ENCODE results near the gene CAMK1G.

- TF ChIP-seq CTCF (optimal IDR thresholded peaks at IDR 0.05 in 1 of 3, IDR thresholded peaks at IDR 0.05 in 1 of 3, conservative IDR thresholded peaks at IDR 0.05 in 1 of 3; ENCODE audit: extremely low read depth in 1 of 3, insufficient read depth in 2 of 3, low read length in 3 of 3) (peak in 2 of 3 experiments; percentile 93 to 97), EZH2 (IDR thresholded peaks at IDR 0.05; ENCODE audit: low read length) (no peak)
Observed at GRCh38 chr1:209627732-209628196, 44.2 kb downstream of the CAMK1G start.
